Immature natural killer cell (primary cell): ENCODE data around the gene PUM2. TPM values are rescaled to one million over a fixed set of nuclear protein-coding genes. Genes with fewer than 3 reads are reported as not detected.
"Not testable (repeated sequence)": the region's sequence is repeated elsewhere in the genome, so short reads cannot be mapped to it uniquely, and the experiment has no call there.

Source experiments
- DNase-seq, 3 donors: peaks; one replicate each; pipeline ENCODE4 v3.0.0; 2022; ENCODE audit warnings: mixed read lengths in 1 of 3
- H3K27ac Mint-ChIP-seq, 6 donors: one replicate each; pipeline ENCODE4 v1.8.0; 2020; ENCODE audit warnings: mixed read lengths in 6 of 6, mild to moderate bottlenecking in 5 of 6, inconsistent platforms in 4 of 6, moderate library complexity in 3 of 6
- H3K27me3 Mint-ChIP-seq, 3 donors: one replicate each; pipeline ENCODE4 v1.8.0; 2020 to 2021; ENCODE audit warnings: low read depth in 3 of 3, mild to moderate bottlenecking in 3 of 3, mixed read lengths in 3 of 3, moderate library complexity in 3 of 3, inconsistent platforms in 1 of 3
- H3K36me3 Mint-ChIP-seq, 3 donors: one replicate each; pipeline ENCODE4 v1.8.0; 2020; ENCODE audit warnings: mixed read lengths in 3 of 3, inconsistent platforms in 2 of 3, mild to moderate bottlenecking in 2 of 3
- H3K4me1 Mint-ChIP-seq, 2 donors: one replicate each; pipeline ENCODE4 v1.8.0; 2020; ENCODE audit warnings: inconsistent platforms in 2 of 2, mild to moderate bottlenecking in 2 of 2, mixed read lengths in 2 of 2, moderate library complexity in 1 of 2
- H3K4me3 Mint-ChIP-seq, 5 donors: one replicate each; pipeline ENCODE4 v1.8.0; 2020; ENCODE audit warnings: mild to moderate bottlenecking in 5 of 5, mixed read lengths in 5 of 5, inconsistent platforms in 3 of 5, moderate library complexity in 3 of 5
- H3K9me3 Mint-ChIP-seq, 6 donors: one replicate each; pipeline ENCODE4 v1.8.0; 2020; ENCODE audit warnings: mild to moderate bottlenecking in 6 of 6, mixed read lengths in 6 of 6, inconsistent platforms in 4 of 6, moderate library complexity in 3 of 6
- polyA plus RNA-seq, 3 donors: library from polyadenylated mRNA; unstranded; fragments of 300-500 nt; fragmentation: Illumina TruSeq; gene quantifications; one replicate each; pipeline ENCODE4 v1.2.3, GENCODE V29; 2021

The PUM2 gene
- polyA plus RNA-seq, 3 donors from 2014 or later, result 11.2 to 23.9 (median 21.1) TPM

- no peak for DNase-seq
- Mint-ChIP-seq H3K36me3 (peaks cover 0 to 20% (median 0%) of the 10 kb centered on the region in 3 donors), H3K27ac (peak overlapping the region in 2 of 6 donors; percentile 14 to 29), H3K27me3 (no peaks in the 10 kb centered on the region), H3K9me3 (no peaks in the 10 kb centered on the region), H3K4me1 (peaks cover 6 to 28% of the 10 kb centered on the region in 2 donors), H3K4me3 (no peak overlapping the region)
Observed at GRCh38 chr2:20281876-20282275, 68.8 kb downstream of the PUM2 start.

- peaks cover 0 to 4% (median 0%) of the 10 kb centered on the region in 3 donors for H3K36me3 Mint-ChIP-seq
- peak overlapping the region in 2 of 6 donors; percentile 12 to 24 for H3K27ac Mint-ChIP-seq
- H3K4me3 Mint-ChIP-seq, result no peak overlapping the region
- H3K4me1 Mint-ChIP-seq, result peaks cover 6 to 49% of the 10 kb centered on the region in 2 donors
- no peak for DNase-seq
- H3K9me3 Mint-ChIP-seq, result no peaks in the 10 kb centered on the region
- no peaks in the 10 kb centered on the region for H3K27me3 Mint-ChIP-seq
Observed at GRCh38 chr2:20273042-20273441, 77.6 kb downstream of the PUM2 start.

GRCh38 chr2:20268317-20268716 is 82.3 kb downstream of the PUM2 start:
- not testable (repeated sequence) for H3K27ac Mint-ChIP-seq, H3K9me3 Mint-ChIP-seq, H3K4me3 Mint-ChIP-seq, H3K27me3 Mint-ChIP-seq, H3K36me3 Mint-ChIP-seq, DNase-seq
- peaks cover 14 to 49% of the 10 kb centered on the region in 2 donors for H3K4me1 Mint-ChIP-seq

GRCh38 chr2:20267529-20267928 is 83.1 kb downstream of the PUM2 start:
- H3K36me3 Mint-ChIP-seq, result no peaks in the 10 kb centered on the region
- no peaks in the 10 kb centered on the region for H3K9me3 Mint-ChIP-seq
- H3K27me3 Mint-ChIP-seq, result peaks cover 0 to 3% (median 0%) of the 10 kb centered on the region in 3 donors
- no peak overlapping the region for H3K4me3 Mint-ChIP-seq
- peaks cover 14 to 42% of the 10 kb centered on the region in 2 donors for H3K4me1 Mint-ChIP-seq
- no peak for DNase-seq
- H3K27ac Mint-ChIP-seq, result peak overlapping the region in 4 of 6 donors; percentile 19 to 37 (median 29)

- Mint-ChIP-seq H3K4me1 (peaks cover 14 to 33% of the 10 kb centered on the region in 2 donors), H3K4me3 (no peak overlapping the region), H3K27ac (peak overlapping the region in 2 of 6 donors; percentile 28 to 55), H3K9me3 (no peaks in the 10 kb centered on the region), H3K36me3 (peaks cover 0 to 7% (median 5%) of the 10 kb centered on the region in 3 donors), H3K27me3 (peaks cover 0 to 3% (median 0%) of the 10 kb centered on the region in 3 donors)
- DNase-seq, result no peak
Observed at GRCh38 chr2:20264629-20265028, 86.0 kb downstream of the PUM2 start.

GRCh38 chr2:20257411-20257810 is 93.2 kb downstream of the PUM2 start:
- H3K9me3 Mint-ChIP-seq, result no peaks in the 10 kb centered on the region
- no peak overlapping the region for H3K4me3 Mint-ChIP-seq
- no peak for DNase-seq
- H3K4me1 Mint-ChIP-seq, result peaks cover 0 to 6% of the 10 kb centered on the region in 2 donors
- H3K27ac Mint-ChIP-seq, result no peak overlapping the region
- H3K27me3 Mint-ChIP-seq, result peaks cover 0 to 1% (median 0%) of the 10 kb centered on the region in 3 donors
- H3K36me3 Mint-ChIP-seq, result peaks cover 9 to 44% (median 25%) of the 10 kb centered on the region in 3 donors

- peaks cover 0 to 6% of the 10 kb centered on the region in 2 donors for H3K4me1 Mint-ChIP-seq
- DNase-seq, result no peak
- peaks cover 0 to 3% (median 0%) of the 10 kb centered on the region in 3 donors for H3K27me3 Mint-ChIP-seq
- no peaks in the 10 kb centered on the region for H3K9me3 Mint-ChIP-seq
- no peak overlapping the region for H3K27ac Mint-ChIP-seq
- no peak overlapping the region for H3K4me3 Mint-ChIP-seq
- peaks cover 9 to 61% (median 37%) of the 10 kb centered on the region in 3 donors for H3K36me3 Mint-ChIP-seq
Observed at GRCh38 chr2:20254731-20255130, 95.9 kb downstream of the PUM2 start.

GRCh38 chr2:20250436-20250835 is 100.2 kb downstream of the PUM2 start:
- no peak for DNase-seq
- Mint-ChIP-seq H3K27ac (peak overlapping the region in 1 of 6 donors; percentile 69), H3K4me3 (no peak overlapping the region), H3K9me3 (no peaks in the 10 kb centered on the region), H3K4me1 (no peaks in the 10 kb centered on the region), H3K27me3 (peaks cover 0 to 6% (median 0%) of the 10 kb centered on the region in 3 donors), H3K36me3 (peaks cover 11 to 57% (median 37%) of the 10 kb centered on the region in 3 donors)

GRCh38 chr2:20249170-20249569 is 101.5 kb downstream of the PUM2 start:
- peak overlapping the region in 2 of 6 donors; percentile 5 to 41 for H3K27ac Mint-ChIP-seq
- no peak for DNase-seq
- H3K4me3 Mint-ChIP-seq, result no peak overlapping the region
- H3K27me3 Mint-ChIP-seq, result peaks cover 0 to 6% (median 0%) of the 10 kb centered on the region in 3 donors
- no peaks in the 10 kb centered on the region for H3K4me1 Mint-ChIP-seq
- H3K9me3 Mint-ChIP-seq, result no peaks in the 10 kb centered on the region
- peaks cover 9 to 48% (median 31%) of the 10 kb centered on the region in 3 donors for H3K36me3 Mint-ChIP-seq

GRCh38 chr2:20247084-20247483 is 103.6 kb downstream of the PUM2 start:
- no peak for DNase-seq
- Mint-ChIP-seq H3K4me1 (peaks cover 4 to 6% of the 10 kb centered on the region in 2 donors), H3K36me3 (peaks cover 3 to 31% (median 21%) of the 10 kb centered on the region in 3 donors), H3K4me3 (no peak overlapping the region), H3K27me3 (peaks cover under 1 to 6% (median 3%) of the 10 kb centered on the region in 3 donors), H3K27ac (peak overlapping the region in 4 of 6 donors; percentile 35 to 48 (median 46)), H3K9me3 (no peaks in the 10 kb centered on the region)

GRCh38 chr2:20243637-20244036 is 107.0 kb downstream of the PUM2 start:
- not testable (repeated sequence) for DNase-seq, H3K9me3 Mint-ChIP-seq, H3K4me3 Mint-ChIP-seq, H3K36me3 Mint-ChIP-seq
- Mint-ChIP-seq H3K27me3 (peaks cover 11 to 17% (median 13%) of the 10 kb centered on the region in 3 donors), H3K27ac (peak overlapping the region in 2 of 6 donors; percentile 30 to 65), H3K4me1 (peaks cover 10 to 15% of the 10 kb centered on the region in 2 donors)

GRCh38 chr2:20242727-20243377 is 107.8 kb downstream of the PUM2 start:
- H3K4me1 Mint-ChIP-seq, result peaks cover 10 to 15% of the 10 kb centered on the region in 2 donors
- no peak overlapping the region for H3K4me3 Mint-ChIP-seq
- H3K9me3 Mint-ChIP-seq, result no peaks in the 10 kb centered on the region
- peaks cover 0 to 5% (median 3%) of the 10 kb centered on the region in 3 donors for H3K36me3 Mint-ChIP-seq
- no peak for DNase-seq
- peak overlapping the region in 2 of 6 donors; percentile 63 to 69 for H3K27ac Mint-ChIP-seq
- peaks cover 11 to 19% (median 15%) of the 10 kb centered on the region in 3 donors for H3K27me3 Mint-ChIP-seq

- Mint-ChIP-seq H3K27me3 (peaks cover 11 to 22% (median 12%) of the 10 kb centered on the region in 3 donors), H3K4me3 (peak overlapping the region in 4 of 5 donors; percentile 42 to 83 (median 69)), H3K36me3 (no peaks in the 10 kb centered on the region), H3K9me3 (no peaks in the 10 kb centered on the region), H3K4me1 (peaks cover 10 to 15% of the 10 kb centered on the region in 2 donors), H3K27ac (peak overlapping the region in 2 of 6 donors; percentile 35 to 49)
- peak; percentile 17 to 27 (median 23) for DNase-seq
Observed at GRCh38 chr2:20241973-20242726, 108.5 kb downstream of the PUM2 start.

GRCh38 chr2:20240291-20240690 is 110.4 kb downstream of the PUM2 start:
- not testable (repeated sequence) for H3K9me3 Mint-ChIP-seq, H3K36me3 Mint-ChIP-seq, H3K27ac Mint-ChIP-seq, H3K4me3 Mint-ChIP-seq, DNase-seq
- peaks cover 12 to 27% (median 15%) of the 10 kb centered on the region in 3 donors for H3K27me3 Mint-ChIP-seq
- H3K4me1 Mint-ChIP-seq, result peaks cover 10 to 15% of the 10 kb centered on the region in 2 donors
